Mesendoderm (in vitro differentiated cells): ENCODE measurements around the gene AGAP3.
A peak's percentile ranks its signal among the peaks of the same experiment; 100 is the strongest.

Experiments
- DNase-seq: peaks from one replicate; pipeline ENCODE4 v3.0.0; 2013
- H2AK5ac ChIP-seq: 2 replicates; pipeline ENCODE4 v1.6.1; 2013; ENCODE audit warnings: low read length, inconsistent platforms
- H2BK120ac ChIP-seq: 2 replicates; pipeline ENCODE4 v1.6.1; 2013; ENCODE audit warnings: low read depth, mild to moderate bottlenecking, low read length, moderate library complexity, mixed read lengths
- H2BK15ac ChIP-seq: replicated peaks from 2 replicates; pipeline ENCODE4 v1.6.1; 2013; ENCODE audit warnings: low read depth, mild to moderate bottlenecking, moderate library complexity
- H2BK5ac ChIP-seq: 2 replicates; pipeline ENCODE4 v1.6.1; 2013; ENCODE audit warnings: low read length, inconsistent platforms
- H3K18ac ChIP-seq: 2 replicates; pipeline ENCODE4 v1.6.1; 2013; ENCODE audit warnings: mild to moderate bottlenecking, low read length, mixed read lengths
- H3K23ac ChIP-seq: one replicate; pipeline ENCODE4 v1.6.1; 2013; ENCODE audit warnings: low read length
- H3K27ac ChIP-seq: 2 replicates; pipeline ENCODE4 v1.5.1; 2013; ENCODE audit warnings: low read depth, mild to moderate bottlenecking, inconsistent platforms, low read length, moderate library complexity
- H3K27me3 ChIP-seq: 2 replicates; pipeline ENCODE4 v1.6.1; 2013; ENCODE audit warnings: low read length, control low read depth, mild to moderate bottlenecking, inconsistent platforms; ENCODE audit not compliant: insufficient read depth, poor library complexity
- H3K36me3 ChIP-seq: 2 replicates; pipeline ENCODE4 v1.6.1; 2013; ENCODE audit warnings: low read length, inconsistent platforms; ENCODE audit not compliant: control insufficient read depth, insufficient read depth
- H3K4ac ChIP-seq: one replicate; pipeline ENCODE4 v1.6.1; 2013; ENCODE audit warnings: low read depth, mild to moderate bottlenecking, low read length, moderate library complexity
- H3K4me1 ChIP-seq: 2 replicates; pipeline ENCODE4 v1.6.1; 2013; ENCODE audit warnings: low read depth, low read length, inconsistent platforms; ENCODE audit not compliant: control insufficient read depth
- H3K4me2 ChIP-seq: 2 replicates; pipeline ENCODE4 v1.6.1; 2013; ENCODE audit warnings: low read length
- H3K4me3 ChIP-seq: 2 replicates; pipeline ENCODE4 v1.5.1; 2013; ENCODE audit warnings: mild to moderate bottlenecking, low read length
- H3K56ac ChIP-seq: one replicate; pipeline ENCODE4 v1.6.1; 2013; ENCODE audit warnings: low read length
- H3K79me1 ChIP-seq: 2 replicates; pipeline ENCODE4 v1.6.1; 2013; ENCODE audit warnings: low read length, inconsistent platforms
- H3K79me2 ChIP-seq: 2 replicates; pipeline ENCODE4 v1.6.1; 2013; ENCODE audit warnings: mild to moderate bottlenecking, low read length; ENCODE audit not compliant: control insufficient read depth, insufficient read depth
- H3K9ac ChIP-seq: 2 replicates; pipeline ENCODE4 v1.6.1; 2013; ENCODE audit warnings: low read length, inconsistent platforms
- H4K5ac ChIP-seq: one replicate; pipeline ENCODE4 v1.6.1; 2013; ENCODE audit warnings: low read length
- H4K8ac ChIP-seq: one replicate; pipeline ENCODE4 v1.6.1; 2013; ENCODE audit warnings: low read depth, mild to moderate bottlenecking, control low read depth, low read length, moderate library complexity
- WGBS: extraction: QIAGEN DNeasy Blood & Tissue Kit; methylation state at CpG from one replicate; pipeline ENCODE4 v1.1.7; 2013; ENCODE audit warnings: low lambda C conversion rate, missing lambda C conversion rate; ENCODE audit not compliant: insufficient coverage; ENCODE audit errors: extremely low coverage; 5-methylcytosine and 5-hydroxymethylcytosine counted together

AGAP3 gene

DNA sequence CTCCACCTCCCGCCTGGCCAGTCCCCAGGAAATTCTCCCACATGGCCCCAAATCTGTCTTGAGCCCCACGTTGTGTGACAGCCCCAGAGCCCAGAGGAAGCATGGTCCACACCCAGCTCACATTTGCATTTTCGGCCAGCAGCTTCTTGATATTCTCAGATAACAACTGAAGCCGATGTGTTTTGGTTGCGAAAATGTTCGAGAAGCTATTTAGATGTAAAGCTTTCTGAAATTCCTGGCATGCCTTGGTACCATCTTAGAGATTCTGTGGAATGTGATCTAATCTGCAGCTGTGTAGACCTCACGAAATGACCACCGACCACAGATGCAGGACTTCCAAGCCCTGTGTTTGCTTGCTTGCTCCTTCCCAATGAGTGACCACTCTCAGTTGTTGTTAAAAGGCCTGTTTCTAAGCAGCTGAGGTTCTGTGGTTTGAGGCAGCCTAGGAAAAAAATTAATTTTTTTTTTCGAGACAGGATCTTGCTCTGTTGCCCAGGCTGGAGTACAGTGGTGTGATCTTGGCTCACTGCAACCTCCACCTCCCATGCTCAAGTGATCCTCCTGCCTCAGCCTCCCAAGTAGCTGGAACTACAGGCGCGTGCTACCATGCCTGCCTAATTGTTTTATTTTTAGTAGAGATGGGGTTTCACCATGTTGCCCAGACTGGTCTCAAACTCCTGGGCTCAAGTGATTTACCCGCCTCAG lies 18.1 kb upstream of the AGAP3 start:
- DNase-seq, result peak; percentile 92
- H2AK5ac ChIP-seq, result no peak overlapping the region
- no peak overlapping the region for H2BK120ac ChIP-seq
- no peak overlapping the region for H3K4ac ChIP-seq
- H4K5ac ChIP-seq, result no peak overlapping the region
- no peak overlapping the region for H3K18ac ChIP-seq
- H2BK5ac ChIP-seq, result no peak overlapping the region
- H3K4me1 ChIP-seq, result peaks cover 2% of the 10 kb centered on the region
- H3K4me2 ChIP-seq, result no peak overlapping the region
- no CpG with 5 or more reads among the region's 12 CpGs for WGBS
- H3K56ac ChIP-seq, result no peak overlapping the region
- no peak overlapping the region for H3K23ac ChIP-seq
- H3K79me2 ChIP-seq, result no peaks in the 10 kb centered on the region
- no peak overlapping the region for H4K8ac ChIP-seq
- H3K27me3 ChIP-seq, result no peaks in the 10 kb centered on the region
- H3K9ac ChIP-seq, result no peak overlapping the region
- no peak overlapping the region for H2BK15ac ChIP-seq
- peaks cover 5% of the 10 kb centered on the region for H3K36me3 ChIP-seq
- H3K4me3 ChIP-seq, result no peak overlapping the region
- no peaks in the 10 kb centered on the region for H3K79me1 ChIP-seq
- peak overlapping the region; percentile 56 for H3K27ac ChIP-seq

DNA sequence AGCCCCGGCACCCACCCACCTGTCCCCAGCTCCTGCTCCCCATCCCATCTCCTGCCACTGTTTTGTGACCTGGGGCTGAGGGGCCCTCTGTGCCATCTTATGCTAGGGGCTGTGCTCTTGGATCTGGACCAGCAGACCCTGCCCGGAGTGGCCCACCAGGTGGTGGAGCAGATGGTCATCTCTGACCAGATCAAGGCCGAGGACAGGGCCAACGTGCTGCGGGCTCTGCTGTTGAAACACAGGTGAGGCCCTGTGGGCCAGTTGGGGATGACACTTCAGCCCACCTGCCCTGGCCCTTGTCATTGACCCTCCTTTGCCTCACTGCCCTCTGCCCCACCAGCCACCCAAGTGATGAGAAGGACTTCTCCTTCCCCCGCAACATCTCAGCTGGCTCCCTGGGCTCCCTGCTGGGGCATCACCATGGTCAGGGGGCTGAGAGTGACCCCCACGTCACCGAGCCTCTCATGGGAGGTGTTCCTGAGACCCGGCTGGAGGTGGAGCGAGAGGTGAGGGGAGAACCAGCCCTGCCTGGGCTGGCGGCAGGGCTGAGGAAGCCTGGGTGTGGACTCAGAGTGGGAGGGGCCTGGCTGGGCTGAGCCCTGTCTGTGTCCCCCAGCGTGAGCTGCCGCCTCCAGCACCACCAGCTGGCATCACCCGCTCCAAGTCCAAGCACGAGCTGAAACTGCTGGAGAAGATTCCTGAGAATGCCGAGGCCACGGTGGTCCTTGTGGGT lies 16.3 kb upstream of the AGAP3 start:
- Histone ChIP-seq H3K23ac (no peak overlapping the region), H3K4ac (no peak overlapping the region), H2BK5ac (no peak overlapping the region), H3K56ac (no peak overlapping the region), H2AK5ac (no peak overlapping the region), H3K9ac (no peak overlapping the region), H3K4me1 (no peaks in the 10 kb centered on the region), H3K4me3 (no peak overlapping the region), H2BK15ac (no peak overlapping the region), H3K36me3 (peaks cover 4% of the 10 kb centered on the region), H4K5ac (no peak overlapping the region), H2BK120ac (no peak overlapping the region), H3K27ac (no peak overlapping the region), H3K4me2 (no peak overlapping the region), H3K79me1 (no peaks in the 10 kb centered on the region), H3K18ac (no peak overlapping the region), H3K27me3 (no peaks in the 10 kb centered on the region), H4K8ac (no peak overlapping the region), H3K79me2 (no peaks in the 10 kb centered on the region)
- no CpG with 5 or more reads among the region's 17 CpGs for WGBS
- DNase-seq, result no peak

DNA sequence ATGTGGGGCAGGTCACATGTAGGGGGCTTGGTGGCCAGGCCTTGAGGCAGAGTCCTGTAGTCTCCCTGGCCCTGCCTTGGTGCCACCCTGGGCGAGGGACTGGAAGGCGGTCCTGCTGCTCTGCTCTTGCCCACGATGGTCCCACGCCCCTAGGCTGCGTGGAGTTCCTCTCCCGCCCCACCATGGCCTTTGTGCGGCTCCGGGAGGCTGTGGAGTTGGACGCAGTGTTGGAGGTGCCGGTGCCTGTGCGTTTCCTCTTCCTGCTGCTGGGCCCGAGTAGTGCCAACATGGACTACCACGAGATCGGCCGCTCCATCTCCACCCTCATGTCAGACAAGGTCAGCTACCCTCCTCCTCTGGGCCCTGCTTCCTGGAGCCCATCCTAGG lies 15.7 kb upstream of the AGAP3 start:
- no peaks in the 10 kb centered on the region for H3K4me1 ChIP-seq
- H2BK15ac ChIP-seq, result no peak overlapping the region
- no peaks in the 10 kb centered on the region for H3K79me1 ChIP-seq
- H3K4me3 ChIP-seq, result no peak overlapping the region
- DNase-seq, result no peak
- H3K79me2 ChIP-seq, result no peaks in the 10 kb centered on the region
- WGBS, result no CpG with 5 or more reads among the region's 15 CpGs
- no peak overlapping the region for H3K23ac ChIP-seq
- H3K4me2 ChIP-seq, result no peak overlapping the region
- H3K56ac ChIP-seq, result no peak overlapping the region
- H2BK5ac ChIP-seq, result no peak overlapping the region
- no peak overlapping the region for H3K27ac ChIP-seq
- no peak overlapping the region for H2AK5ac ChIP-seq
- no peak overlapping the region for H3K18ac ChIP-seq
- H4K8ac ChIP-seq, result no peak overlapping the region
- no peak overlapping the region for H3K9ac ChIP-seq
- no peaks in the 10 kb centered on the region for H3K27me3 ChIP-seq
- H2BK120ac ChIP-seq, result no peak overlapping the region
- peaks cover 4% of the 10 kb centered on the region for H3K36me3 ChIP-seq
- no peak overlapping the region for H3K4ac ChIP-seq
- no peak overlapping the region for H4K5ac ChIP-seq

DNA sequence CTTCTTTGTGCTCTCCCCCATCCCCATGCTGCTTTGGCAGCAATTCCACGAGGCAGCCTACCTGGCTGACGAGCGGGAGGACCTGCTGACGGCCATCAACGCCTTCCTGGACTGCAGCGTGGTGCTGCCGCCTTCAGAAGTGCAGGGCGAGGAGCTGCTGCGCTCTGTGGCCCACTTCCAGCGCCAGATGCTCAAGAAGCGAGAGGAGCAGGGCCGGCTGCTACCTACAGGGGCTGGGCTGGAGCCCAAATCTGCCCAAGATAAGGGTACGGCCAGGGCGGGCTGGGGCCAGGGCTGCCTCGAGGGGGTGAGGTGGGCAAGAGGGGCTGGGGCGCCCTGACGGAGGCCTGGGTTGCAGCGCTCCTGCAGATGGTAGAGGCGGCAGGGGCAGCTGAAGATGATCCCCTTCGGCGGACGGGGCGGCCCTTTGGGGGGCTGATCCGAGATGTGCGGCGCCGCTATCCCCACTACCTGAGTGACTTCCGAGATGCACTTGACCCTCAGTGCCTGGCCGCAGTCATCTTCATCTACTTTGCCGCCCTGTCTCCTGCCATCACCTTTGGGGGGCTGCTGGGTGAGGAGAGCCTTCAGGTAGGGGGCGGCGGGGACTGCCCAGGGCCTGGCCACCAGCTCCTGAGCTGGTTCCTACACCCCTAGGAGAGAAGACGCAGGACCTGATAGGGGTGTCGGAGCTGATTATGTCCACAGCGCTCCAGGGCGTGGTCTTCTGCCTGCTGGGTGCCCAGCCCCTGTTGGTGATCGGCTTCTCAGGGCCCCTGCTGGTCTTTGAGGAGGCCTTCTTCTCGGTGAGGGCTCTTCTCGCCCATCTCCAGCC lies 15.0 kb upstream of the AGAP3 start:
- no peak overlapping the region for H3K4ac ChIP-seq

GRCh38 chr7:151073990-151074389 lies 12.3 kb upstream of the AGAP3 start:
- Histone ChIP-seq H3K4me1 (peaks cover 1% of the 10 kb centered on the region), H2BK120ac (no peak overlapping the region), H4K5ac (no peak overlapping the region), H3K36me3 (peaks cover 4% of the 10 kb centered on the region), H2BK5ac (no peak overlapping the region), H3K9ac (no peak overlapping the region), H3K4me3 (no peak overlapping the region), H3K79me1 (no peaks in the 10 kb centered on the region), H3K18ac (no peak overlapping the region), H3K27me3 (no peaks in the 10 kb centered on the region), H2BK15ac (no peak overlapping the region), H4K8ac (no peak overlapping the region), H3K79me2 (no peaks in the 10 kb centered on the region), H3K27ac (no peak overlapping the region), H3K23ac (no peak overlapping the region), H3K56ac (no peak overlapping the region), H3K4me2 (no peak overlapping the region), H3K4ac (no peak overlapping the region), H2AK5ac (no peak overlapping the region)
- DNase-seq, result no peak
- WGBS, result no CpG with 5 or more reads among the region's 17 CpGs

More for the DNA sequence above, 15.0 kb upstream of the AGAP3 start:
- WGBS, result no CpG with 5 or more reads among the region's 39 CpGs
- Histone ChIP-seq H3K23ac (no peak overlapping the region), H2AK5ac (no peak overlapping the region), H3K79me1 (no peaks in the 10 kb centered on the region), H3K36me3 (peaks cover 4% of the 10 kb centered on the region), H3K4me1 (no peaks in the 10 kb centered on the region), H3K9ac (no peak overlapping the region), H4K5ac (no peak overlapping the region), H3K79me2 (no peaks in the 10 kb centered on the region), H2BK15ac (no peak overlapping the region), H3K18ac (no peak overlapping the region), H3K4me2 (no peak overlapping the region), H2BK5ac (no peak overlapping the region), H3K4me3 (no peak overlapping the region), H3K56ac (no peak overlapping the region), H3K27ac (no peak overlapping the region), H4K8ac (no peak overlapping the region), H3K27me3 (no peaks in the 10 kb centered on the region), H2BK120ac (no peak overlapping the region)
- DNase-seq, result no peak
